IMR-90 (cell line): ENCODE data around the gene SLC22A31. TPM values are rescaled to one million over a fixed set of nuclear protein-coding genes. Genes with fewer than 3 reads are reported as not detected.

Source experiments
- ATAC-seq: fragments of 200-7000 bp; cut with Tn5 transposase; 2 replicates; pipeline ENCODE4 v1.9.1; 2020; ENCODE audit warnings: low read depth, mild to moderate bottlenecking, moderate library complexity
- BruUV-seq: library from RNA; stranded (reverse); fragments of 400-500 nt; replicated peaks from 2 replicates; lab custom pipeline; 2021; lab: Mats Ljungman, UMichigan
- CTCF ChIA-PET: fragments of 300-600 bp; formaldehyde crosslinking; extraction: SDS; loops from one replicate; lab custom pipeline; 2021; ENCODE audit warnings: antibody characterized with exemption; lab: Yijun Ruan, JAX
- POLR2A ChIA-PET: fragments of 300-600 bp; sonication (Branson Sonifier 250); formaldehyde crosslinking; loops from one replicate; lab custom pipeline; 2022; ENCODE audit warnings: antibody characterized with exemption; ENCODE audit not compliant: unreplicated experiment; lab: Charles Lee
- DNase-seq: peaks from one replicate; pipeline ENCODE4 v3.0.0; 2013
- H2AFZ ChIP-seq: replicated peaks from 2 replicates; pipeline ENCODE3; 2013; ENCODE audit warnings: low read length, mild to moderate bottlenecking; ENCODE audit not compliant: poor library complexity
- H2AK5ac ChIP-seq: 2 replicates; pipeline ENCODE4 v1.6.1; 2013; ENCODE audit warnings: low read depth, low read length, inconsistent platforms
- H2AK9ac ChIP-seq: replicated peaks from 2 replicates; pipeline ENCODE3; 2013; ENCODE audit warnings: mild to moderate bottlenecking, low read depth, low read length, moderate library complexity; ENCODE audit not compliant: poor library complexity
- H2BK120ac ChIP-seq: 2 replicates; pipeline ENCODE4 v1.6.1; 2013; ENCODE audit warnings: low read depth, low read length, inconsistent platforms
- H2BK15ac ChIP-seq: 3 replicates; pipeline ENCODE4 v1.6.1; 2013; ENCODE audit warnings: low read depth, low read length, inconsistent platforms
- H2BK20ac ChIP-seq: 2 replicates; pipeline ENCODE4 v1.6.1; 2013; ENCODE audit warnings: low read depth, mild to moderate bottlenecking, inconsistent platforms, low read length, moderate library complexity
- H2BK5ac ChIP-seq: 2 replicates; pipeline ENCODE4 v1.6.1; 2013; ENCODE audit warnings: mild to moderate bottlenecking, low read depth, low read length, inconsistent platforms; ENCODE audit not compliant: poor library complexity, severe bottlenecking
- H3K14ac ChIP-seq: replicated peaks from 2 replicates; pipeline ENCODE4 v1.6.1; 2013; ENCODE audit warnings: low read depth, low read length, inconsistent platforms
- H3K18ac ChIP-seq: 2 replicates; pipeline ENCODE4 v1.6.1; 2013; ENCODE audit warnings: low read depth, low read length, control low read depth
- H3K23ac ChIP-seq: 2 replicates; pipeline ENCODE4 v1.6.1; 2013; ENCODE audit warnings: low read depth, low read length, inconsistent platforms
- H3K27ac ChIP-seq: 2 replicates; pipeline ENCODE4 v1.5.1; 2013; ENCODE audit warnings: mild to moderate bottlenecking, control low read depth, low read length; ENCODE audit not compliant: insufficient read depth
- H3K27me3 ChIP-seq: 2 replicates; pipeline ENCODE4 v1.6.1; 2013; ENCODE audit warnings: low read length; ENCODE audit not compliant: control insufficient read depth, insufficient read depth
- H3K36me3 ChIP-seq: 2 replicates; pipeline ENCODE4 v1.6.1; 2013; ENCODE audit warnings: low read length, mixed read lengths; ENCODE audit not compliant: control insufficient read depth, insufficient read depth
- H3K4ac ChIP-seq: 2 replicates; pipeline ENCODE4 v1.6.1; 2013; ENCODE audit warnings: low read depth, low read length, inconsistent platforms
- H3K4me1 ChIP-seq: 2 replicates; pipeline ENCODE4 v1.6.1; 2013; ENCODE audit warnings: low read length, mixed read lengths; ENCODE audit not compliant: control insufficient read depth, insufficient read depth
- H3K4me2 ChIP-seq: 2 replicates; pipeline ENCODE4 v1.6.1; 2013; ENCODE audit warnings: low read depth, mild to moderate bottlenecking, control low read depth, low read length, moderate library complexity
- H3K4me3 ChIP-seq: 2 replicates; pipeline ENCODE4 v1.5.1; 2013; ENCODE audit warnings: low read depth, mild to moderate bottlenecking, control low read depth, low read length, moderate library complexity; ENCODE audit not compliant: insufficient read depth
- H3K56ac ChIP-seq: 2 replicates; pipeline ENCODE4 v1.6.1; 2013; ENCODE audit warnings: low read length, inconsistent platforms; ENCODE audit not compliant: insufficient read depth; ENCODE audit errors: extremely low read depth
- H3K79me1 ChIP-seq, 2 experiments: 2 replicates each; pipeline ENCODE4 v1.6.1; 2013; ENCODE audit warnings: low read length in 2 of 2, inconsistent platforms in 1 of 2, low read depth in 1 of 2
- H3K9ac ChIP-seq: 2 replicates; pipeline ENCODE4 v1.6.1; 2013; ENCODE audit warnings: low read depth, low read length, control low read depth
- H3K9me1 ChIP-seq: 2 replicates; pipeline ENCODE4 v1.6.1; 2013; ENCODE audit warnings: low read length, inconsistent platforms; ENCODE audit not compliant: insufficient read depth
- H3K9me3 ChIP-seq: 2 replicates; pipeline ENCODE4 v1.6.1; 2013; ENCODE audit warnings: low read length; ENCODE audit not compliant: control insufficient read depth, insufficient read depth
- H4K20me1 ChIP-seq: 2 replicates; pipeline ENCODE4 v1.6.1; 2013; ENCODE audit warnings: low read length, inconsistent platforms; ENCODE audit not compliant: insufficient read depth
- H4K5ac ChIP-seq: 2 replicates; pipeline ENCODE4 v1.6.1; 2013; ENCODE audit warnings: mild to moderate bottlenecking, low read depth, low read length, control low read depth
- H4K8ac ChIP-seq, 2 experiments: 2 replicates each; pipeline ENCODE4 v1.6.1; 2013; ENCODE audit warnings: low read depth in 2 of 2, low read length in 2 of 2, control low read depth in 1 of 2, inconsistent platforms in 1 of 2
- H4K91ac ChIP-seq: 2 replicates; pipeline ENCODE4 v1.6.1; 2013; ENCODE audit warnings: low read depth, low read length, inconsistent platforms; ENCODE audit not compliant: insufficient read depth
- CHD1 ChIP-seq: IDR thresholded peaks from 2 replicates; pipeline ENCODE4 v1.6.1; 2012; ENCODE audit warnings: low read depth, low read length, improper control_type of control experiment
- CTCF ChIP-seq: conservative IDR thresholded peaks from 2 replicates; pipeline ENCODE4 v1.5.1; 2012; ENCODE audit warnings: mild to moderate bottlenecking, low read depth, low read length, improper control_type of control experiment
- ELK1 ChIP-seq: fragments of 150-350 bp; IDR thresholded peaks from 2 replicates; pipeline ENCODE4 v1.6.1; 2016; ENCODE audit warnings: low read depth, mild to moderate bottlenecking, low read length, moderate library complexity, borderline replicate concordance
- FOS ChIP-seq: fragments of 150-350 bp; IDR thresholded peaks from 2 replicates; pipeline ENCODE4 v1.6.1; 2016; ENCODE audit warnings: low read depth, low read length
- MAFK ChIP-seq: IDR thresholded peaks from 2 replicates; pipeline ENCODE4 v1.6.1; 2012; ENCODE audit warnings: low read depth, low read length, improper control_type of control experiment
- MXI1 ChIP-seq: IDR thresholded peaks from 2 replicates; pipeline ENCODE4 v1.6.1; 2012; ENCODE audit warnings: low read depth, mild to moderate bottlenecking, low read length, moderate library complexity, borderline replicate concordance
- NFE2L2 ChIP-seq: fragments of 150-350 bp; IDR thresholded peaks from 2 replicates; pipeline ENCODE4 v1.6.1; 2016; ENCODE audit warnings: low read depth, mild to moderate bottlenecking, low read length
- POLR2A ChIP-seq: IDR thresholded peaks from 2 replicates; pipeline ENCODE4 v1.6.1; 2012; ENCODE audit warnings: mild to moderate bottlenecking, low read depth, low read length
- RAD21 ChIP-seq: IDR thresholded peaks from 2 replicates; pipeline ENCODE4 v1.6.1; 2012; ENCODE audit warnings: low read length, improper control_type of control experiment
- RFX5 ChIP-seq: IDR thresholded peaks from 2 replicates; pipeline ENCODE4 v1.8.0; 2012; ENCODE audit warnings: low read depth, mild to moderate bottlenecking, low read length, moderate library complexity
- USF2 ChIP-seq: fragments of 150-350 bp; IDR thresholded peaks from 2 replicates; pipeline ENCODE4 v1.6.1; 2017; ENCODE audit warnings: mild to moderate bottlenecking, antibody characterized with exemption, low read length, low read depth
- WGBS, 2 experiments: methylation state at CpG; one replicate each; pipeline versions ENCODE4 v1.1.5 to v1.1.7; 2013; ENCODE audit warnings: missing lambda C conversion rate in 2 of 2; ENCODE audit not compliant: insufficient read length in 1 of 2; ENCODE audit errors: extremely low coverage in 2 of 2; 5-methylcytosine and 5-hydroxymethylcytosine counted together
- dilution Hi-C: fragments of 300-500 bp; cut with HindIII; formaldehyde crosslinking; loops from one replicate; pipeline ENCODE4 v1.14.3; 2018; ENCODE audit warnings: low sequenced_read_pairs; ENCODE audit not compliant: unreplicated experiment
- in situ Hi-C: fragments of 300-500 bp; cut with MboI; formaldehyde crosslinking; loops from 3 replicates; pipeline ENCODE4 v1.14.3; 2019; ENCODE audit warnings: low sequenced_read_pairs, inconsistent platforms, mixed read lengths
- intact Hi-C: fragments of 100-400 bp; cut with micrococcal nuclease; formaldehyde crosslinking; loops from 2 replicates; pipeline ENCODE4 v1.10.0; 2022
- polyA plus RNA-seq, 3 experiments: library from polyadenylated mRNA; depleted of rRNA; stranded (reverse); fragments of >200 nt; gene quantifications; 2 replicates each; pipeline ENCODE4 v1.2.3, GENCODE V29; 2012; ENCODE audit warnings: low replicate concordance in 1 of 3
- total RNA-seq: library from RNA; depleted of rRNA; stranded (reverse); fragments of >200 nt; gene quantifications from 2 replicates; pipeline ENCODE4 v1.2.3, GENCODE V29; 2012

Gene SLC22A31
- total and polyA plus RNA-seq, 2 of the 4 experiments (the other 2 are of a cell fraction), result 0.18 to 5.5 TPM

GRCh38 chr16:89221604-89222003 is 21.3 kb upstream of the SLC22A31 start:
- Histone ChIP-seq H3K9me1 (peaks cover 3% of the 10 kb centered on the region; the same call in 1 of the 2 replicates), H3K4me3 (no peak overlapping the region), H3K9ac (no peak overlapping the region), H3K4me2 (no peak overlapping the region), H2BK20ac (no peak overlapping the region), H3K56ac (no peak overlapping the region), H4K8ac (no peak overlapping the region), H3K27ac (no peak overlapping the region), H3K79me1 (peaks cover 30 to 43% of the 10 kb centered on the region in 2 experiments), H3K36me3 (peaks cover 45% of the 10 kb centered on the region), H3K14ac (no peak overlapping the region), H2BK5ac (no peak overlapping the region), H4K5ac (no peak overlapping the region), H4K20me1 (peaks cover 3% of the 10 kb centered on the region; the same call in 1 of the 2 replicates), H4K91ac (no peak overlapping the region), H2BK15ac (no peak overlapping the region), H3K18ac (no peak overlapping the region), H3K27me3 (no peaks in the 10 kb centered on the region), H3K4me1 (no peaks in the 10 kb centered on the region), H2AK9ac (no peak overlapping the region), H2BK120ac (no peak overlapping the region), H3K23ac (no peak overlapping the region), H3K9me3 (peaks cover 4% of the 10 kb centered on the region), H2AFZ (no peak overlapping the region), H2AK5ac (no peak overlapping the region), H3K4ac (no peak overlapping the region)
- DNase-seq (no peak), ATAC-seq (no peak)
- ChIA-PET CTCF (no interaction called here), POLR2A (no interaction called here)
- WGBS, 2 experiments, result 100% methylated on average over 3 of the region's 3 CpGs; no CpG with 5 or more reads in 1 of the 2 experiments
- dilution Hi-C loops (no loop called here), intact Hi-C loops (no loop called here), in situ Hi-C loops (no loop called here)
- TF ChIP-seq USF2, result no peak
- no peak for TF ChIP-seq RFX5
- TF ChIP-seq RAD21, result no peak
- TF ChIP-seq MXI1, result no peak
- no peak for TF ChIP-seq CHD1
- no peak for TF ChIP-seq FOS
- no peak for TF ChIP-seq CTCF
- TF ChIP-seq MAFK, result no peak
- TF ChIP-seq ELK1, result no peak
- no peak for TF ChIP-seq NFE2L2
- no peak for TF ChIP-seq POLR2A
- no TSS peak for BruUV-seq
